Neutrophil (primary cell): ENCODE data around the gene ATOSB.

Source experiments
- H3K27ac ChIP-seq: fragments of 200-600 bp; sonication (generic); 2 replicates; pipeline ENCODE4 v1.5.1; 2016; ENCODE audit warnings: mild to moderate bottlenecking, moderate library complexity
- H3K27me3 ChIP-seq: fragments of 200-600 bp; sonication (generic); 2 replicates; pipeline ENCODE4 v1.6.0; 2016; ENCODE audit warnings: mild to moderate bottlenecking
- H3K36me3 ChIP-seq: fragments of 200-600 bp; sonication (generic); 2 replicates; pipeline ENCODE4 v1.5.1; 2017
- H3K4me1 ChIP-seq, 2 experiments: fragments of 200-600 bp in 1 of 2; sonication (generic) in 1 of 2; 1 replicate in 1 of 2; 2 replicates in 1 of 2; pipeline versions ENCODE4 v1.5.1 to v1.6.1; 2013 to 2016; ENCODE audit warnings: low read depth in 1 of 2, low read length in 1 of 2, mild to moderate bottlenecking in 1 of 2, moderate library complexity in 1 of 2; ENCODE audit not compliant: control insufficient read depth in 1 of 2, insufficient read depth in 1 of 2
- H3K4me3 ChIP-seq, 2 experiments: fragments of 200-600 bp in 1 of 2; sonication (generic) in 1 of 2; 1 replicate in 1 of 2; 2 replicates in 1 of 2; pipeline ENCODE4 v1.5.1; 2013 to 2016; ENCODE audit warnings: low read depth in 1 of 2, low read length in 1 of 2, mild to moderate bottlenecking in 1 of 2, moderate library complexity in 1 of 2
- H3K9me3 ChIP-seq: fragments of 200-600 bp; sonication (generic); 2 replicates; pipeline ENCODE4 v1.5.1; 2016
- CTCF ChIP-seq: fragments of 200-600 bp; sonication (generic); IDR thresholded peaks from 2 replicates; pipeline ENCODE4 v1.5.1; 2016; ENCODE audit warnings: antibody characterized with exemption

The ATOSB gene

GRCh38 chr9:35060548-35061207 lies 55.0 kb downstream of the ATOSB start:
- Histone ChIP-seq H3K27ac (no peak overlapping the region), H3K9me3 (peaks cover 11% of the 10 kb centered on the region), H3K4me3 (no peak overlapping the region), H3K27me3 (no peaks in the 10 kb centered on the region), H3K36me3 (peaks cover 100% of the 10 kb centered on the region), H3K4me1 (no peaks in the 10 kb centered on the region)
- TF ChIP-seq CTCF = no peak

DNA sequence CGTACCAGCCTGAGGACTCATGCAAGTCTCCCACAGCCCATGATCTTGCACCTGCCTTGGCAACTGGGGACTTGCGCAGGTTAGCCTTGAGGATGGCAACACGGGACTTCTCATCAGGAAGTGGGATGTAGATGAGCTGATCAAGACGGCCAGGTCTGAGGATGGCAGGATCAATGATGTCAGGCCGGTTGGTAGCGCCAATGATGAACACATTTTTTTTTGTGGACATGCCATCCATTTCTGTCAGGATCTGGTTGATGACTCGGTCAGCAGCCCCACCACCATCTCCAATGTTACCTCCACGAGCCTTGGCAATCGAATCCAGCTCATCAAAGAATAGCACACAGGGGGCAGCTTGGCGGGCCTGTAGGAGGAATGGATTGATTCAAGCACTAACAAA lies 56.2 kb downstream of the ATOSB start:
- H3K27ac ChIP-seq = no peak overlapping the region
- no peaks in the 10 kb centered on the region for H3K4me1 ChIP-seq
- H3K9me3 ChIP-seq = peaks cover 4% of the 10 kb centered on the region

DNA sequence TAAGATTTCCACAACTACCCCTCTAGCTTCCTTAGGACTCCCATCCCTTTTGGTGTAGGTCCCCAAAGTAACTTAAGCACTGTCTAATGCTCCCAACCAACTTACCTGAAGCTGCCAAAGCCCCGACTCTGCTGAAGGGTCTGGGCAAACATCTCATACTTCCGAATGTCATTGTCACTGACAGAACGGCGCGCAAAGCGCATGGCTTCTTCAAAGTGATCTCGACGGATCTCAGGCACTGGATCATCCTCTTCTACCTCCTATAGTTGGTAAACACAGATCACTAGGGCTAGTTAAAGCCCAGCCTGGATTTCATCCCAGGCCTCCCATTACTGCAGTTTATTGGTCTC lies 58.4 kb downstream of the ATOSB start:
- no peak overlapping the region for H3K27ac ChIP-seq
- no peak overlapping the region for H3K4me3 ChIP-seq
- H3K36me3 ChIP-seq = peaks cover 86% of the 10 kb centered on the region
- peaks cover 4% of the 10 kb centered on the region for H3K9me3 ChIP-seq
- TF ChIP-seq CTCF = no peak
- H3K4me1 ChIP-seq = no peaks in the 10 kb centered on the region
- H3K27me3 ChIP-seq = no peaks in the 10 kb centered on the region

More for the DNA sequence above, 56.2 kb downstream of the ATOSB start:
- H3K27me3 ChIP-seq = no peaks in the 10 kb centered on the region
- no peak overlapping the region for H3K4me3 ChIP-seq
- peaks cover 100% of the 10 kb centered on the region for H3K36me3 ChIP-seq
- TF ChIP-seq CTCF = no peak

DNA sequence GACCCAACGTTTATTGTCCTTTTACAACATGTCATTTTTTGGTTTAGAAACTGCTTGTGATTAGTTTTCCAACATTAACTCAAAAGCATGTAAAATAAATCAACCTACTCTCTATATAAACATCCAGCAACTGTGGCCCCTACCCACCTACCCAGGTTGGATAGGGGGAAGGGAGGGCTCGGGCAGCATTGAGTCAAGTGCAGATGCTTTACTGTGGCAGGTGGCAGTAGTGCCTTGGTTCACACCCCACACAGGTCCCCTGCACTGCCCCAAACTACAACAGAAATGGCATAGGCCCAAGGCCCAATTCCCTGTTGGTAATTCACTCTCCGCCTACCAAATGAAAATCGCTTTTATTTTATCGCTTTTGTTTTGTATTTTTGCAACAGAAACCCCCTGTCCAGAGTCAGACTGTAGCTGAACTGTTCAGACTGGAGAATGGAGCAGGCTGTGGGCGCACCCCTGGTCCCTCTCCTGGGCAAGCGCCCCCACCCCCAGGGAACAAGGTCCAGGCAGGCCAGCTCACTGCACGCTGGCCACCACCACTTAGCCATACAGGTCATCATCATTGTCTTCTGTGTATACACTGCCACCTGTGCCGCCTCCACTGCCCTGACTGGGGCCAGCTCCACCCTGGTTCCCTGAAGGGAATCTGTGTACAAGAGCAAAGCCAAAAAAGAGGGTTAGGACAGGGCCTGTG lies 58.9 kb downstream of the ATOSB start:
- no peaks in the 10 kb centered on the region for H3K27me3 ChIP-seq
- TF ChIP-seq CTCF = no peak
- no peak overlapping the region for H3K4me3 ChIP-seq
- no peaks in the 10 kb centered on the region for H3K9me3 ChIP-seq
- peaks cover 86% of the 10 kb centered on the region for H3K36me3 ChIP-seq
- no peaks in the 10 kb centered on the region for H3K4me1 ChIP-seq
- no peak overlapping the region for H3K27ac ChIP-seq

DNA sequence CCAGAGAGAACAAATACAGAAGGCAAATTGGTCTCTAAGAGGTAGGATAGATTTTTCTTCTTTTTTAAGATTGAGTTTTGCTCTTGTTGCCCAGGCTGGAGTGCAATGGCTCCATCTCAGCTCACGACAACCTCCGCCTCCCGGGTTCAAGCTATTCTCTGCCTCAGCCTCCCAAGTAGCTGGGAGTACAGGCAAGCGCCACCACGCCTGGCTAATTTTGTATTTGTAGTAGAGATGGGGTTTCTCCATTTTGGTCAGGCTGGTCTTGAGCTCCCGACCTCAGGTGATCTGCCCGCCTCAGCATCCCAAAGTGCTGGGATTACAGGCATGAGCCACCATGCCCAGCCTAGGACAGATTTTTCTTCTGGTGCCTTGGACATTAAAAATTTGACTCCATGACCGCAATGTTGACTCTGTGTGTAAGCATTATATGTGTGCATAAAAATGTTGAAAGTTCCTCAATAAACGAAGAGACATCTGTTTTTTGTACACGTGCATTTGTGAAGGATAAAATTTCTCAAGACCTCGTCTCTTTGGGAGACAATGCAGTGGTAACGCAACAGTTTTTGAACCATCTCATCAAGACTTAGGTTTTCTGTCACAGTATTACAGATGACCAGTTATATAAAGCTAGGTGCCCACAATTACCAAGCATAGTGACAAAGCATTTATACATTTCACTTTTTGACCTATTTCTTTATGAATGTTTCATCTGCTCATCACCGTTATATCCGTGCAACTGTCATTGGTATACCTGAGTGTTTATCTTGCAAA lies 60.6 kb downstream of the ATOSB start:
- Histone ChIP-seq H3K36me3 (peaks cover 83% of the 10 kb centered on the region), H3K4me3 (no peak overlapping the region), H3K27ac (peak overlapping the region; percentile 33), H3K9me3 (no peaks in the 10 kb centered on the region), H3K27me3 (no peaks in the 10 kb centered on the region), H3K4me1 (no peaks in the 10 kb centered on the region)
- no peak for TF ChIP-seq CTCF
